ENCODE data around the gene PTH1R.

- TF ChIP-seq CTCF (IDR thresholded peaks at IDR 0.05): no peak
- no peak for TF ChIP-seq EZH2 (IDR thresholded peaks at IDR 0.05)
- TF ChIP-seq EZH2phosphoT487 (IDR thresholded peaks at IDR 0.05): no peak
Observed at GRCh38 chr3:46946856-46947545, 69.5 kb downstream of the PTH1R start.

Data from neural progenitor cell (in vitro differentiated cells).